AML-193 (cell line): Measurements from ENCODE around the gene NCL.
"Not testable (repeated sequence)": the region's sequence is repeated elsewhere in the genome, so short reads cannot be mapped to it uniquely, and the experiment has no call there.

ENCODE experiments used
- DNase-seq, 2 experiments: peaks; one replicate each; lab custom pipeline; 2025; lab: John Stamatoyannopoulos, UW

Gene NCL

DNA sequence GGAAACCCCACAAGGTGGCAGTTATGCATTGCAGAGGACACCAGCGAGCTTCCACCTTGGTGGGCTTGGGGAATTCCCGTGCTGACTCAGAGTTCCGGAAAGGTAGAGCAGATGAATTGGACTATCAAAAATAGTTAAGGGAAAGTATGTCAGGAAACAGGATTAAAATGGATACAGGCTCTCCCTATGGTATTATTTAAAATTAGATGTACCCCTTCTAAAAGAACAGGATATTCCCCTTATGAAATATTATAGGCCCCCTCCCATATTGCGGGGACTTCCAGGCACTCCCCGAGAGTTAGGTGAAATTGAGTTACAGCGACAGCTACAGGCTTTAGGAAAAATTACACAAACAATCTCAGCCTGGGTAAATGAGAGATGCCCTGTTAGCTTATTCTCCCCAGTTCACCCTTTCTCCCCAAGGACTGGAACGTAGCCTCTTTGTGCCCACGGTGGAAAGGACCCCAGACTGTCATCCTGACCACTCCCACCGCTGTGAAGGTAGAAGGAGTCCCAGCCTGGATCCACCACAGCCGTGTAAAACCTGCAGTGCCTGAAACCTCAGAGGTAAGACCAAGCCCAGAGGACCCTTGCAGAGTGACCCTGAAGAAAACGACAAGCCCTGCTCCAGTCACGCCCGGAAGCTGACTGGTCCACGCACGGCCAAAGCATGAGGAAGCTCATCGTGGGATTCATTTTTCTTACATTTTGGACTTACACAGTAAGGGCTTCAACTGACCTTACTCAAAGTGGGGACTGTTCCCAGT lies 58.5 kb downstream of the NCL start:
- not testable (repeated sequence) for DNase-seq

DNA sequence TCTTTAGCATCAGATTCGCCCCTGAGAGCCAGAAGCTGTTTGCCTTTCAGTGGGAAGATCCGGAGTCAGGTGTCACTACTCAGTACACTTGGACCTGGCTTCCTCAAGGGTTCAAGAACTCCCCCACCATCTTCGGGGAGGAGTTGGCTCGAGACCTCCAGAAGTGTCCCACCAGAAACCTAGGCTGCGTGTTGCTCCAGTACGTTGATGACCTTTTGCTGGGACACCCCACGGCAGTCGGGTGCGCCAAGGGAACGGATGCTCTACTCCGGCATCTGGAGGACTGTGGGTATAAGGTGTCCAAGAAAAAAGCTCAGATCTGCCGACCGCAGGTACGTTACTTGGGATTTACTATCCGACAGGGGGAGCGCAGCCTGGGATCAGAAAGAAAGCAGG lies 60.1 kb downstream of the NCL start:
- DNase-seq, result not testable (repeated sequence)
